Vagina (tissue), 2 donors: ENCODE data around the gene GPR108. TPM values are rescaled to one million over a fixed set of nuclear protein-coding genes. Genes with fewer than 3 reads are reported as not detected.

Experiments
- DNase-seq, 2 donors: peaks; one replicate each; pipeline ENCODE4 v3.0.0-alpha.2; 2017; ENCODE audit errors: extremely low spot score in 2 of 2
- H3K27ac ChIP-seq: fragments of 200-600 bp; sonication (generic); one replicate; pipeline ENCODE4 v1.5.1; 2019
- H3K27me3 ChIP-seq: fragments of 200-600 bp; sonication (generic); one replicate; pipeline ENCODE4 v1.5.1; 2019
- H3K36me3 ChIP-seq, 2 donors: fragments of 200-600 bp; sonication (generic); one replicate each; pipeline ENCODE4 v1.5.1; 2017 to 2019
- H3K4me1 ChIP-seq: fragments of 200-600 bp; sonication (generic); one replicate; pipeline ENCODE4 v1.5.1; 2019
- H3K4me3 ChIP-seq, 2 donors: fragments of 200-600 bp; sonication (generic); 1 replicate in 1 of 2; 2 replicates in 1 of 2; pipeline ENCODE4 v1.5.1; 2016 to 2019
- H3K9me3 ChIP-seq: fragments of 200-600 bp; sonication (generic); one replicate; pipeline ENCODE4 v1.5.1; 2019
- CTCF ChIP-seq, 3 experiments: fragments of 450-650 bp in 2 of 3; fragments of 200-600 bp in 1 of 3; sonication (generic) in 1 of 3; IDR thresholded peaks; one replicate each; pipeline ENCODE4 v1.5.1; 2017 to 2019; ENCODE audit warnings: antibody characterized with exemption in 3 of 3, mild to moderate bottlenecking in 2 of 3, moderate library complexity in 2 of 3
- POLR2A ChIP-seq, 2 donors: fragments of 450-650 bp; IDR thresholded peaks; one replicate each; pipeline ENCODE4 v1.6.1; 2017; ENCODE audit warnings: antibody characterized with exemption in 2 of 2, mild to moderate bottlenecking in 2 of 2, moderate library complexity in 2 of 2
- POLR2AphosphoS5 ChIP-seq, 2 donors: sonication (generic); formaldehyde crosslinking; IDR thresholded peaks; one replicate each; pipeline ENCODE4 v1.9.0; 2017; ENCODE audit warnings: antibody characterized with exemption in 2 of 2, mild to moderate bottlenecking in 2 of 2, low read depth in 1 of 2; ENCODE audit not compliant: insufficient read depth in 1 of 2
- intact Hi-C: fragments of 100-400 bp; cut with DNase I; formaldehyde crosslinking; loops from one replicate; pipeline ENCODE4 v1.15.1; 2023
- total RNA-seq: library from RNA; depleted of rRNA; stranded (reverse); fragments of >200 nt; gene quantifications from one replicate; pipeline ENCODE4 v1.2.3, GENCODE V29; 2016

GPR108 gene
- total RNA-seq, 1 donor from 2014 or later = 62.9 TPM

- no peaks in the 10 kb centered on the region for H3K9me3 ChIP-seq
- peak within 1 kb of the TSS; percentile 78 to 99 for H3K4me3 ChIP-seq
- H3K27ac ChIP-seq = peak within 1 kb of the TSS; percentile 96
- no peaks in the 10 kb centered on the region for H3K27me3 ChIP-seq
- TF ChIP-seq CTCF (IDR thresholded peaks at IDR 0.05) = no peak
- peak in 1 of 2 donors; percentile 76 for TF ChIP-seq POLR2A (IDR thresholded peaks at IDR 0.05)
- peak in 1 of 2 donors; percentile 84 for TF ChIP-seq POLR2AphosphoS5 (IDR thresholded peaks at IDR 0.05; ENCODE audit: insufficient read depth in 1 of 2, low read depth in 1 of 2)
- intact Hi-C loops = loop anchor here (5.0 to 10.0 kb wide), 2 partner anchors 125 to 317 kb away; partner anchors contain the start of gene KHSRP
- peaks cover 0 to 10% of the 10 kb centered on the region in 2 donors for H3K36me3 ChIP-seq
- DNase-seq = no peak
- H3K4me1 ChIP-seq = peaks cover 61% of the 10 kb centered on the region
Measured at GRCh38 chr19:6739390-6739882, 2.1 kb upstream of the GPR108 start, which contains the start of gene TRIP10. TRIP10 (plus strand) TSS chr19:6739680; CDS start chr19:6739762, 82 bp downstream.

GRCh38 chr19:6738787-6739389 lies 1.5 kb upstream of the GPR108 start:
- H3K9me3 ChIP-seq = no peaks in the 10 kb centered on the region
- TF ChIP-seq CTCF (IDR thresholded peaks at IDR 0.05) = no peak
- no peak for TF ChIP-seq POLR2A (IDR thresholded peaks at IDR 0.05)
- no peak for TF ChIP-seq POLR2AphosphoS5 (IDR thresholded peaks at IDR 0.05; ENCODE audit: insufficient read depth in 1 of 2, low read depth in 1 of 2)
- H3K4me3 ChIP-seq = peak overlapping the region; percentile 78 to 99
- intact Hi-C loops = loop anchor here (5.0 to 10.0 kb wide), 2 partner anchors 126 to 317 kb away; partner anchors contain the start of gene KHSRP
- H3K27ac ChIP-seq = peak overlapping the region; percentile 96
- H3K36me3 ChIP-seq = peaks cover 0 to 10% of the 10 kb centered on the region in 2 donors
- H3K4me1 ChIP-seq = peaks cover 55% of the 10 kb centered on the region
- peak in 1 of 2 donors; percentile 92 for DNase-seq
- H3K27me3 ChIP-seq = no peaks in the 10 kb centered on the region

GRCh38 chr19:6737873-6738786 lies 750 bp upstream of the GPR108 start:
- Histone ChIP-seq H3K4me3 (peak overlapping the region; percentile 78 to 99), H3K9me3 (no peaks in the 10 kb centered on the region), H3K36me3 (peaks cover 0 to 9% of the 10 kb centered on the region in 2 donors), H3K27me3 (no peaks in the 10 kb centered on the region), H3K27ac (peak overlapping the region; percentile 96), H3K4me1 (peaks cover 49% of the 10 kb centered on the region)
- DNase-seq = peak in 1 of 2 donors; percentile 93
- intact Hi-C loops = loop anchor here (5.0 to 10.0 kb wide), 2 partner anchors 127 to 316 kb away; partner anchors contain the start of gene KHSRP
- TF ChIP-seq POLR2A (IDR thresholded peaks at IDR 0.05) (no peak), CTCF (IDR thresholded peaks at IDR 0.05) (peak; percentile 30 to 63 (median 33)), POLR2AphosphoS5 (IDR thresholded peaks at IDR 0.05; ENCODE audit: insufficient read depth in 1 of 2, low read depth in 1 of 2) (peak in 1 of 2 donors; percentile 100)

- H3K9me3 ChIP-seq = no peaks in the 10 kb centered on the region
- H3K36me3 ChIP-seq = peaks cover 0 to 15% of the 10 kb centered on the region in 2 donors
- intact Hi-C loops = loop anchor here (5.0 to 10.0 kb wide), 2 partner anchors 128 to 315 kb away; partner anchors contain the start of gene KHSRP
- H3K4me1 ChIP-seq = peaks cover 36% of the 10 kb centered on the region
- peak overlapping the region; percentile 95 for H3K27ac ChIP-seq
- TF ChIP-seq POLR2A (IDR thresholded peaks at IDR 0.05) = no peak
- TF ChIP-seq POLR2AphosphoS5 (IDR thresholded peaks at IDR 0.05; ENCODE audit: insufficient read depth in 1 of 2, low read depth in 1 of 2) = no peak
- no peak for TF ChIP-seq CTCF (IDR thresholded peaks at IDR 0.05)
- no peaks in the 10 kb centered on the region for H3K27me3 ChIP-seq
- H3K4me3 ChIP-seq = peak overlapping the region; percentile 65 to 78
- no peak for DNase-seq
Measured at GRCh38 chr19:6736917-6737283, 480 bp downstream of the GPR108 start.
